NCI-H2171 treated with DMSO at 0.1 percent for 48 hours (cell line): ENCODE data around the gene PRPS2.

Source experiments
- DNase-seq: peaks from one replicate; lab custom pipeline; 2025; lab: John Stamatoyannopoulos, UW

Gene PRPS2

DNA sequence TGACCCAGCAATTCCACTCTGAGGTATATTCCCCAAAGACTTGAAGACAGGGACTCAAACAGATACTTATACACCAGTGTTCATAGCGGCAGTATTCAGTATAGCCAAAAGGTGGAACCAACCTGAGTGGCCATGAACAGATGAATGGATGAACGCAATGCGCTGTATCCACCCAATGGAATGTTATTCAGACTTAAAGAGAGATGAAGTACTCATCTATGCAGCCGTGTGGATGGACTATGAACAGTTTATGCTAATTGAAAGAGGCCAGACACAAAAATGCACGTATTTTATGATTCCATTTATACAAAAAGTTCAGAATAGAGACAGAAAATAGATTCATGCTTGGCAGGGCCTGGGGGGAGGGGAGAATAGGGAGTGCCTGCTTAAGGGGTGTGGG, 26.3 kb downstream of the PRPS2 start:
- no peak for DNase-seq

DNA sequence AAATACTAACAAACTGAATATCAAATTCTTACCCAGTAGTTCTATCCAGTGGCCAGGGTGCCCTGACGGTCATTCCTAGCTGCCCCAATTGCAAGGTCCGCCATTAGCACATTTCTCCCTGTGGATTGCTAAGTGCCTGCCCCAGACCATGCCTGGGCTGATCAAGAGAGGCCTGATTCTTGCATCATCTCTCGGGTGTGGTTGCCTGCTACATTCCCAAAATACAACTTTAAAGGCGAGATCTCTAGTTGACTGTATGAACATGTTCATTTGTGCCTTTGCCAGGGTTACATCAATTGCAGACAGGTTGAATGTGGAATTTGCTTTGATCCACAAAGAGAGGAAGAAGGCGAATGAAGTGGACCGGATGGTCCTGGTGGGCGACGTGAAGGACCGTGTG, 28.0 kb downstream of the PRPS2 start:
- no peak for DNase-seq

DNA sequence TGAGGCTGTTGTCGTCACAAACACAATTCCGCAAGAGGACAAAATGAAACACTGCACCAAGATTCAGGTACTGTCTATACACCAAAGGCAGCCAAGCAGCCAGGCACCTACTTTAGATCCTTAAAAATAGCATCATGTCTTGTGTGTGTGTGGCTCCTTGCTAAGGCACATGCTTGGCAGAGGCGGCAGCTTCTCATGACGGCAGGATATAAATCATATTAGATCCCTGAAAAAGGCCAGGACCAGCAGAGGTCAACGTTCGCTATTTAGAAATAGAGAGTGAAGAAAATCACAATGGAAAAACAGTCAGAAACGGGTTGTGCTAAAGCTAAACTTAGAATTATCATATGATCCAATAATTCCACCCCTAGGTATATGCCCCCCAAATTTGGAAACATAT, 29.5 kb downstream of the PRPS2 start:
- no peak for DNase-seq

DNA sequence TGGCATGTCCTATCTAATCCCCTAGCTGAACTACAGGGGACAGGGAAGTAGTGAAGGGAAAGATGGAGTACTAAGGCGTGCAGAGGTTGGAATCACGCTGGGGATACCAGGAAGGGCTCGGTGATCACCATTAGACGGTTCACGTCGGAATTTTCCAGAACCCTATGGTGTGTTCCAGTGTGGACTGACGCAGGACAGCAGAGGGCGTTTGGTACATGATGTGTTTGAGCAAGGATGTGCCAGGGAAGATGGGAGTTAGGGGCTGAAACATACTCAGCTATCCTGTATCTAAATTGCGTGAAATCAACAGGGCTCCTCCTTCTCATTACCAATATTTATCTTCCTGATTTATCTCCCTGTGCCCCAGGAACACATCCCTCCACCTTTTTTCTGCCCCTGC, 33.7 kb downstream of the PRPS2 start:
- DNase-seq = no peak

DNA sequence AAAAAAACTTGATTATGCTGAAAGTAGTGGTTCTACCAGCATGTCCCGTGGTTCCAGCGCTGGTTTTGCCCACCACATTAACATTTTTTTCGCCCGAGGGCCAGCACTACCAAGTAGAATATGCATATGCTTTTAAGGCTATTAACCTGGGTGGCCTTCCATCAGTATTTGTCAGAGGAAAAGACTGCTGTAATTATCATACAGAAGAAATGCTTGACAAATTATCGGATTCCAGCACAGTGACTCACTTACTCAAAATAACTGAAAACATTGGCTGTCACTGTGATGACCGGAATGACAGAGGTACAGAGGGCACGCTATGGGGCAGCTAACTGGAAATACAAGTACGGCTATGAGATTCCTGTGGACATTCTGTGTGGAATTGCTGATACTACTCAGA, 34.6 kb downstream of the PRPS2 start:
- DNase-seq = no peak

DNA sequence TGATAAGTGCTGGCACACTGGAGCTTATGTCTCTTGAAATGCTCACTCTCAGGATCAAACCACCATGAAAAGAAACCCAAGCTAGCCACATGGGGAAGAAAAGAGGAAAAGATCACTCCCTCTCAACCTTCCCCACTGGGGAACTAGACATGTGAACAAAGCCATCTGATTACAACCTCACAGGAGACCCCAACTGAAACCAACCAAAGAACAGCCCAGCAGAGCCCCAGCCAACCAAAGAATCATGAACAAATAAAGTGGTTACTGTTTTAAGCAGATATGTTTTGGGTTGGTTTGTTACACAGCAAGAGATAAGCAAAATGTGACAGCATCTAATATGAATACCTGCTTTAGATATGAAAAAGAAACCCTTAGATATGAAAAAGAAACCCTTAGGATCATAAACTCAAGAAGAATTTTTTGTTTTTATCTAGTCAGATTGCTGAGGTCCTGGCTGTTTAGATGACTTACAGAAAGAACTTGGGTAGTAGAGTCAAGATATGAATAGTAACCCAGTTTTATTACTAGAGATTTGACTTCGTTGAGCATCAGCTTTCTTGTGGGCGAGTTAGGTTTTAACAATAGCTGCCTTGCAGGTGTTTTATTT, 52.0 kb downstream of the PRPS2 start:
- DNase-seq = no peak

DNA sequence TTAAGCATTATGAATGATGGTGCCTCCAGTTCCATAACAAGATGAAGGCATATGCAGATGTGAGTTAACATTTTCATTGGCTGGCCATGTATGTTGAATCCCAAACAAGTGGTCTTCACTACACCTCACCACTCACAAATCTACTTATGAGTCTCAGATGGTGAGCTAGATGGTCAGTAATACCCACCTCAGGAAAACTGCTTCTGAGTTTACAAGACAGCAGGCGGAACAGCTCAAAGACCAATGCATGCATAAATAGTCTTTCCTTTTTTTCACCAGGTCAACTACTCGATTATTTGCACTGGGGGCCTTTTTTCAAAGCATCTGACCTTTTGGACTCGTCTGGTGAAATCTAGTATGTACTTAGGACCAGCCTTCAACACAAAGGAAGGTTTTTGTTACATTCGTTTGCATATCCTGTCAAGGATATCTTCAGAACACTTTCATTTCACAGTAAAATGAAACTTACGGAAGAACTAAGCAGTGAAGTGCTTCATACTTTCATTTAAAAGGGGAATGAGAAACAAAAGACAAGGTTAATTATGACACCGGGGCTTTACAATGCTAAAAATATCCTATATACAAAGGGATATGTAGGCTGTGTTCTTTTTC, 52.6 kb downstream of the PRPS2 start:
- no peak for DNase-seq

DNA sequence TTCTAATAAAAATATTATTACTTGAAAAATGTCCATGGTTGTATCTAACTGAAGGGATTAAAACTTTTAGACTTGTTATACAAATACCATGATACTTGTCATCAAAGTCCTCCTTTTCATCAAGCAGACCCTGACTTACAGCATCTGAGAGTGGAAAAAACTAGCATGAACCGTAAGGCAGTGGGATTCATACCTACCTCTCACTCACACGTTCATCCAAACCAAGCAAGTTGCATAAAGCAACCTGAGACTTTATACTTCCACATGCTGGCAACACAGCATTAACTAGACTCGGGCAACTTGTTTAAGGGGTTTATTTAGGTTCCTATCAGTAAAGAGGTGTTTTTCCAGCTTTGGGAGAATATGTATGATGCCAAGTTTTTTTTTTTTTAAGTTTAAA, 53.1 kb downstream of the PRPS2 start:
- DNase-seq = no peak

DNA sequence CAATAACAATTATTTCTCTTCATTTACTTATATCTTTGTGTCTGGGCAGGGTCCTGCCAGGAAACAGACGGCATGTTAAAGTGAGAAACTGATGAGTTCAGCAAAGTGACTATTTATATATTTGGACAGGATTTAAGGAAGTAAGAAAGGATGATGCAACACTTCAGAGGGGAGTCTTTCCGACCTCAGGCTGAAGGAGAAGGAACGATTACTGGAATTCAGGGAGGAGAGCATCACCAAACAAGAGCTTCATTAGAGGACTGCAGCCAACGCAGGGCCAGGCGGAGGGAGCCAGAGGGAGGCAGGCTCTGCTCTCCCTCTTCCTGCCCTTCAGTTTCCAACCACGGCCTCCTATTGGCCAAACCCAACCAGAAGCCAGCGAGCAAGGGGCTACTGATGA, 74.1 kb downstream of the PRPS2 start:
- no peak for DNase-seq

DNA sequence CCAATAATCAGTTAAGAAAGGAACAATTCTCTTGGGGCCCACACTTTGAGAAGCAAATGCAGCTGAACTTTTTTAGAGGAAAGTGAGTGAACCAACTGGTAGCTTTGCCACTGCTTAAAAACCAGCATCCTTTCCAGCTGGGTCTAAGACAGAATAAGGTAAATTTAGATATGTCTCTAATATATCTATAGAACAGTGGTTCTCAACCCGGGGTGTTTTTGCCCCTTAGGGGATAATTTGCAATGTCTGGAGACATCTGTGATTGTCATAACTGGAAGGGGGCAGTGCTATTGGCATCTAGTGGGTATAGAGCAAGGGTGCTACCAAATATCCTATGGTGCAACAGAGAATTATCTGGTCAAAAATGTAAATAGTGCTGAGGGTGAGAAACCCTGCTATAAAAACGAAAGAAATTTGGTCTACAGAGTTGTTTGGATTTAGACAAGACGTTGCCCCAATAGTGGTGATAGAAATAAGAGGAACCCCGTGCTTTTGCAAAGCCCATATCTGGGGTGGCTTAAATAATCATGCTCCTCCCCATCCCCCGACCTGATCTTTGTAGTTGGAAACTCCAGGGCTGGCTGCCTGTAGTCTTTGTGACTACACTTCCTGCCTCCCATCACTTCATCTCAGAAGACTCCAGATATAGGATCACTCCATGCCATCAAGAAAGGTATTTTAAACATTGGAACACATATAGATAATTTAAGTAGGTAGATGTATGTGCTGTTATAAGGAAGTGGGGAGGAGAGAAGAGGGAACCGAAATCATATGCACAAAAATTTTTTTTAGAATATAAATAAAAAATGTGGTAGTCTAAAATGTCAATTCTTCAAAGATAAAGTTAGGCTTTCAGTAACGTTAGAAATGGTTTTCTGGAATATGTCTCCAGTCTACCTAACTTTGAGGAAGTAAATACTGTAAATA, 75.5 kb downstream of the PRPS2 start, which contains the start of gene TLR7:
TSS of gene TLR7 (plus strand) at position 622 of the 927 bp plus-strand sequence. CDS start 507 bp downstream, outside the sequence.
- no peak for DNase-seq

DNA sequence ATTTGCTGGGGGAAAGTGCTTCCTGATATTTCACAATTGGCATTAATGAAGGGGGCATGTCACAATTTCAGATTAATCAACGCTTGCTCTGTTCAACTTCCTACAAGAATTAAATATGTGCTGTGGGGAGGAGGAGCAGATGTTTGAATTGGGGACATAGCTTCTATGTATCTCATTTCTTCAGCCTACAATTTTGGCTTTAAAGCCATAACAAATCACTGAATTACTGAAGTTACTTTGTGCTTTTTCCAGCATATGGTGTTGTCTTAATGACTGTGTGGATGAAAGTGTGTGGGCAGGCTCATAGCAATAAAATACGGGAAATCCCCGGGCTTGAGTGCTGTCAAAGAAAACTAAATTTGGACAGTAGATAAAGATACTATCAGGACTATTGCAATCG, 76.5 kb downstream of the PRPS2 start:
- DNase-seq = no peak

DNA sequence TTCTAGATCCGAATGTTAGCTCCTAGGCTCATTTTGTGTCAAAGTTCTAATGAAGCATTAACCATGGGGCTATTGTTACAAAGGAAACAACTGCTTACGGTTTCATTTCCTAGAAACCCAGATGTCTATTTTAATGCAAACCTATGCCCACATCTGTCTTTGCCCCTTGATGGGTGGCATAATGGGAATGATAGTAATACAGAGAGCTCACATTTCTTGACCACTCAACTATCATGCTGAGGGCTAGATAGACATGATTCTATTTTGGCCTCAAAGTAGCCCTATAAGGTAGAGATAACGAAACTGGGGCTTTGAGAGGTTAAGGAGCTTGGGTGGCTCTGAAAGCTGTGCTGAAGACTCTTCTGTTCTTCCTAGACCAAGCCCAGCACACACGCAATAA, 77.5 kb downstream of the PRPS2 start:
- no peak for DNase-seq

DNA sequence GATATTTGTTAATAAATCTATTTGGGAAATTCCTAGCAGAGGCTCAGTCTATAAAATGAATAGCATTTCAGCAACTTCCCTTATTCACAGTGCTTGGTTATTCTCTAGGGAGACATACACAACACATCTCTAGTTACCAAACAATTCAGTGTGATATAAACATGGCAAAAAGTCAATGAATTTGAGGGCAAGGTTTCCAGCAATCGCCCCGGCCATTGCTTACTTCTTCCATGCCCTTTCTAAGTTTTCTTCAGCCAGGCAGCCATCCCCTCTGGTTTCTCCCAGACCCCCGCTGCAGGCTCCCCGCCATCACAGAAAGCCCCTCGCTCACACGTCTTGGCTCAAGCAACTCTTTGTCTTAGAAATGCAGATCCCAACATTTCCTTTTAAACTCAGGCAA, 80.0 kb downstream of the PRPS2 start:
- no peak for DNase-seq

DNA sequence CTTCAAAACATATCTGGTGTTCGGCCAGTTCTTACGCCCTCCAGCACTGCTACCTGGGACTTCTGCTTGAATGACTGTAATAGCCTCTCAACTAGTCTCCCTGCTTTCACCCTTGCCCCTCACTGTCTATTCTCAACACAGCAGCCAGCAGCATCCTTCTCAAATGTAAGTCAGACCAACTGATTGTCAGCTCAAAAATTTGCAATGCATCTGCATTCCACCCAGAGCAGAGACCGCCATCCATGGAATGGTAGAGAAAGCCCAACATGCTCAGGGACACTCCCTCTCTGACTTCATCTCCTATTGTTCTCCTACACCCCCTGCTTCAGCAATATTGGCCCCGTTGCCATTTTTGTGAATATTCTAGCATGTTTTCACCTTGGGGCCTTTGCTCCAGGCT, 81.5 kb downstream of the PRPS2 start:
- no peak for DNase-seq
